SJCRH30 (cell line): ENCODE results near the gene GRID2. TPM values are rescaled to one million over a fixed set of nuclear protein-coding genes. Genes with fewer than 3 reads are reported as not detected.
A peak's percentile ranks its signal among the peaks of the same experiment; 100 is the strongest.

Source experiments
- DNase-seq, 2 experiments: peaks; one replicate each; pipeline ENCODE4 v3.0.0-alpha.2; 2015 to 2020
- H3K27ac ChIP-seq: fragments of 250-450 bp; sonication (Bioruptor Pico); 2 replicates; pipeline ENCODE4 v1.5.1; 2020; ENCODE audit warnings: mild to moderate bottlenecking, moderate library complexity
- H3K27me3 ChIP-seq: fragments of 250-450 bp; sonication (Bioruptor Pico); 2 replicates; pipeline ENCODE4 v1.5.1; 2020; ENCODE audit warnings: mild to moderate bottlenecking, moderate library complexity
- H3K36me3 ChIP-seq: fragments of 250-450 bp; sonication (Bioruptor Pico); 2 replicates; pipeline ENCODE4 v1.5.1; 2020; ENCODE audit warnings: mild to moderate bottlenecking, moderate library complexity
- H3K4me1 ChIP-seq: fragments of 250-450 bp; sonication (Bioruptor Pico); 2 replicates; pipeline ENCODE4 v1.5.1; 2020; ENCODE audit warnings: mild to moderate bottlenecking, moderate library complexity
- H3K4me3 ChIP-seq: fragments of 250-450 bp; sonication (Bioruptor Pico); 2 replicates; pipeline ENCODE4 v1.5.1; 2020; ENCODE audit warnings: mild to moderate bottlenecking, moderate library complexity
- H3K9me3 ChIP-seq: fragments of 250-450 bp; sonication (Bioruptor Pico); replicated peaks from 2 replicates; pipeline ENCODE4 v1.5.1; 2020; ENCODE audit warnings: mild to moderate bottlenecking, moderate library complexity
- total RNA-seq: library from RNA; depleted of rRNA; stranded (reverse); fragments of >200 nt; shearing (Covaris generic); gene quantifications from 2 replicates; pipeline ENCODE4 v1.2.3, GENCODE V29; 2014

The GRID2 gene
- total RNA-seq, 1 experiment from 2014 or later = 0.91 TPM

DNA sequence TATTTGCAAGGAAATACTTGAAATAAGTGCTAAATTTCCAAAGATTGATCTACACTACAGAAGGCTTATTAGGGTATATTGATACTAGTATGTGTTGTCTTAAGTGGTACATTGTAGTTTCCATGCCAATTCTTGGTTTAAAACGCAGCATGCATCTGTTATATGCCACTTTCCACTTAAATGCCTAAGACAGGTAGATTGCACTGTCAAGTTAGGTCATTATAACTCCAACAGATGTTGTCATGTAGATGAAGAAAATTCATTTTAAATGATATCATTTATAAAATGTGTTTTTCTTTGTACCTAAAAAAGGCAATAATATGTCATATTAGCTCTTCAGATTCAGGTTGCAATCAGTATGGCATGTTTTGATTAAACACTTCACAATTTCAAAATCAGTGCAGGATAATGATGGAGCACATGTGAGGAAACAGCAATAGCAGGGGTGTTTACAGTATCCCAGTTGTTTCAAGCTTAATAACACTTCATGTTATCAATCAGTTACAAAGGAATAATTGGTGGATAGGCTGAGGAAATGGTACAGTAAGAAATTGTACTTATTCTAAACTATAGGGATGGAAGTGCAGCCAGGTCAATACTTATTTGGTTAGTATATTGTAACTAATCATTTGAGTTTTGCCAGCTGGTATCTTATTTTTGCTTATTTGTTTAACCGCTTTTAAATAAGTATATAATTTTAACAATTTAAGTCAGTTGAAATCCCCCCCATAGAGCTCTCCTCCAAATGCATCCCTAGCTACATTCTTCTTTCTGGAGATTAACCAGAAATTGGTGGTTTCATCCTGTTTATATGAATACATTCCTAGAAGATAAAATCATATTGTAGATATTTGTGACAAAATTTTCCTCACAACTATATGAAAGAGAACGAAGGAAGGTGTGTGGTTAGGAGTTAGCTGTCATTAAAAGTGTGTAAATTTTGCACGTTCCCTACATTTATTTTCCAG lies 1070.4 kb downstream of the GRID2 start:
- Histone ChIP-seq H3K36me3 (no peaks in the 10 kb centered on the region), H3K4me1 (peaks cover 9% of the 10 kb centered on the region; the same call in 1 of the 2 replicates), H3K4me3 (no peak overlapping the region), H3K27me3 (no peaks in the 10 kb centered on the region), H3K9me3 (no peaks in the 10 kb centered on the region), H3K27ac (peak overlapping the region; percentile 22; the same call in 1 of the 2 replicates)
- DNase-seq = no peak

DNA sequence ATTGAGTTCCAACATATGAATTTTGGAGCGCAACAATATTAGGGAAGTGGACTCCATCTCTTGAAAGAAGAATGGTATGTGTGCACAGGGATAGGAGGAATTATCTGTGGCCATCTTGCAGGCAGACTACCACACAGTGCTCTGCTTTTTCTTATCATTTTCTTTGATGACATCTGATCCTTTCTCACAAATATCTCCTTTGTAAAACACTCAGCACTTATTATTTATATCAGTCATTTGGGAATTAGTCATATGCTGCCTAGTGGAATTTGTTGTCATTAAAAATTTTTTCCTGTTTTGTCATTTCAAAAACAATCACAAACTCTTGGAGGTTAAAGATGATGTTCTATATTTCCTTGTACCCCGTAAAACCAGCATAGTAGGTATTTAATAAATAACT lies 1080.5 kb downstream of the GRID2 start:
- Histone ChIP-seq H3K27ac (no peak overlapping the region), H3K27me3 (no peaks in the 10 kb centered on the region), H3K36me3 (no peaks in the 10 kb centered on the region), H3K4me3 (no peak overlapping the region), H3K4me1 (no peaks in the 10 kb centered on the region), H3K9me3 (no peaks in the 10 kb centered on the region; the same call in 1 of the 2 replicates)
- DNase-seq = no peak

DNA sequence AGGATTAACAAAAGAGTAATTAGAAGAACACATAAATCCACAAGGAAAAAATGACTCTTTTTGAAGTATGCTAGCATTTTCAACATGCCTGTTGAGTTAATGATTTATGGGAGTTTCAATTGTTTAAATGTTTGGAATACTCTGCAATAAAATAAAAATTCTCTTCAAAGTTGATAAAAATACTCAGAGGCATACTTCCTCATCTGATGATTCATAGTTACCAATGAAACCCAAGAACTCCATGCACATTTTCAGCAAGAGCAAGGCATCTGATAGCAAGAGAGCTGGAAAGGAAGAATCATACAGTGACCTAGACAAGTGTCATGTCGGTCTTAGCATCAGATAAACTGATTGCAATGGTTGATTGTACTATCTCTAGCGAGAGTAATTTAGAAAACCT lies 1081.1 kb downstream of the GRID2 start:
- Histone ChIP-seq H3K9me3 (no peaks in the 10 kb centered on the region; the same call in 1 of the 2 replicates), H3K4me1 (no peaks in the 10 kb centered on the region), H3K27me3 (no peaks in the 10 kb centered on the region), H3K4me3 (no peak overlapping the region), H3K36me3 (no peaks in the 10 kb centered on the region), H3K27ac (no peak overlapping the region)
- DNase-seq = no peak

DNA sequence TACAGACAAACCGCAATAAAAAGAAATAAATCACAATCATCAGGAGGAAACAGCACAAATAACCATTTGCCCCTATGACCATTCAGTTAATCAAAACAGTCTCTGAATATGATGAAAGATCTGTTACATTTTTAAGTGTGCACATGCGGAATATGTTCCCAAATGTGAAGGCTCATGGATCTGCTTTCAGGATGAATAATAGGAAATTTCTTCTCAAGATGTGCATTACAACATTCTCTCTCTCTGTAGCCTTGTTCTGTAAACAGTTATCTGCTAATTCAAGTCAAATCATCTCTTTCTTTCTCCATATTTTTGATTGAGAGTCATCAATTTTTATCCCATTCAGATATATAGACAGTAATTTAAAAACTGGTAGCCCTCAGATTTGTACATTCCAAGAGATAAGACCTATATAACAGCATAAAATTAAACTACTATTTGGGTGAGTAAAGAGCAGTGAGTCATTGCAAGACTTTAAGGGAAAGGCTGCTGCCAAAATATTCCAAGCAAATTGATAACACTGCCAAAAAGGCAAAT lies 1090.8 kb downstream of the GRID2 start:
- no peak for DNase-seq

DNA sequence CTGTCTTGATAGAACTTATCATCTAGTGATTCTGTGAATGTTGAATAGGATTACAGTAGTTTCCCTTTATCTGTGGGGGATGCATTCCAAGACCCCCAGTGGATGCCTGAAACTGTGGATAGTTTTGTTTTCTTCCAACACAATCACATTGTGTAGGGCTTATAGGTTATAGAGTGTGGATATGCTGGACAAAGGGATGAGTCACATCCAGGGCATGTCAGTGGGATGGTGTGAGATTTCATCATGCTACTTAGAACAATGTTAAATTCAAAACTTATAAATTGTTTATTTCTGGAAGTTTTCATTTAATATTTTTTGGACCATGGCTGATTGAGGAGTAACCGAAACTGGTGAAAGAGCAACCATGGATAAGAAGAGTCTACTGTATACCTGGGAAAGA lies 1092.5 kb downstream of the GRID2 start:
- Histone ChIP-seq H3K4me1 (no peaks in the 10 kb centered on the region), H3K27me3 (no peaks in the 10 kb centered on the region), H3K9me3 (no peaks in the 10 kb centered on the region), H3K36me3 (no peaks in the 10 kb centered on the region), H3K27ac (no peak overlapping the region), H3K4me3 (no peak overlapping the region)
- peak in 1 of 2 experiments; percentile 13 for DNase-seq

More for the DNA sequence above, 1090.8 kb downstream of the GRID2 start:
- no peak overlapping the region for H3K4me3 ChIP-seq
- H3K9me3 ChIP-seq = no peaks in the 10 kb centered on the region
- H3K4me1 ChIP-seq = no peaks in the 10 kb centered on the region
- H3K36me3 ChIP-seq = no peaks in the 10 kb centered on the region
- no peaks in the 10 kb centered on the region for H3K27me3 ChIP-seq
- no peak overlapping the region for H3K27ac ChIP-seq

DNA sequence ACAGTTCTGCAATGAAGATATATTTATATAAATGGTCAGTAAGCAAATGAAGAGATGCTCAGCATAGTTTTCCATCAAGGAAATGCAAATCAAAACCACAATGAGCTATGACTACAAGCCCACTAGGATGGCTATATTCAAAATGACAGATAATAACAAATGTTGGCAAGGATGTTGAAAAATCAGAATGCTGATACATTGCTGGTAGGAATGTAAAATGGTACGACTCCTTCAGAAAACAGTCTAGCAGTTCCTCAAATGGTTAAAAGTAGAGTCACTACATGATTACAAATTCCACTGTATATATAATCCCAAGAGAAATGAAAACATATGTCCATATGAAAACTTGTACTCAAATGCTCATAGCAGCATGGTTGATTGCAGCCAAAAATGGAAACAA lies 1099.8 kb downstream of the GRID2 start:
- Histone ChIP-seq H3K9me3 (no peaks in the 10 kb centered on the region), H3K4me1 (no peaks in the 10 kb centered on the region), H3K36me3 (no peaks in the 10 kb centered on the region), H3K27me3 (no peaks in the 10 kb centered on the region), H3K27ac (no peak overlapping the region), H3K4me3 (no peak overlapping the region)
- DNase-seq = no peak

DNA sequence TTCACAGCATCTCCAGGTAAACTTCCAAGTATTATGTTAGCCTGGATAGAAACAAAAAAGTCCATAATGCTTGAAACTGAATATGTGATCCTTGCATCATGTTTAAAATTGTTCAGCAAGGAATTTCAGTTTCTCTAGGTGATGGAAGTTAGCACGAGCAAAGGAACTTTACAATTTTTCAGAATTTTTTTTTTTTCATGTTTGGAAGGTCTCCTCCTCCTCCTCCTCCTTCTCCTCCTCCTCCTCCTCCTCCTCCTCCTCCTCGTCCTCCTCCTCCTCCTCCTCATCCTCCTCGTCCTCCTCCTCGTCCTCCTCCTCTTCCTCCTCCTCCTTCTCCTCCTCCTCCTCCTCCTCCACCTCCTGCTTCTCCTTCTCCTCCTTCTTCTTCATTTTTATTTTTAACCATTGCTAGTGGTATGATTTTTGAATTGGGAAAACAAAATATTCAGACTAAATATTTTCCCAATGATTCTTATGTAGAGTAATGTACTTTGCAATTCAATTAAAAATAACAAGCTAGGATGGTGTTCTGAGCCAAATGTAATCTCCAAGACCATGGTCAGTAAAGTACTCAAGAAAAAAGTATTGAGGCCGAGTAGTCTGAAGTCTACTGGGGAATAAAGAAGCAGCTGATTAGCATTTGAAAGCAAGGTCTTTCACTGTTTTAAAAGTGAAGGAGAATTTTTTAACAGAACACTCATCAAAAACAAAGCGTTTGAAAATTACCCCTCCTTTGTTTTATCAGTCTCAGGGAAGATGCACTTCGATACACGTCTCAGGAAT lies 1103.9 kb downstream of the GRID2 start:
- no peak overlapping the region for H3K27ac ChIP-seq
- H3K4me3 ChIP-seq = no peak overlapping the region
- no peaks in the 10 kb centered on the region; the same call in 1 of the 2 replicates for H3K4me1 ChIP-seq
- H3K36me3 ChIP-seq = no peaks in the 10 kb centered on the region
- DNase-seq = no peak
- H3K27me3 ChIP-seq = no peaks in the 10 kb centered on the region
- H3K9me3 ChIP-seq = no peaks in the 10 kb centered on the region

DNA sequence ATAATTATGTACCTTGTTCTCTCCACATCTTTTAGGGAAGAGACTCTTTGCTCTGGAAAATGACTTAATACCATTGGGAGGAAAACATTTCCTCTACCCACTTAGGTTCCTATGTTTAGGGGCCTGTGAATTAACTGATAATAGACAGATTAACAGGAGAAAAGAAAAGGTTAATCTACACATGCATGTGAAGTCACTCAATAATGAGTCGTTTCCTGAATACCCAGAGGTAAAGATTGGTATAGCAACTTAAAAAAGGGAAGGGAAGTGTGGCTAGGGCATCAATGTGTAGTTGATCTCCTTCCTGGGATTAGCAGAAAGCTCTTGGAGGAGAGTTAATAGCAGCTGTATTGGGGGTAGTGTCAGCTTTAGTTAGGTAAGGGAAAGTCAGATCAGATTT lies 1105.3 kb downstream of the GRID2 start:
- no peaks in the 10 kb centered on the region for H3K9me3 ChIP-seq
- no peaks in the 10 kb centered on the region for H3K27me3 ChIP-seq
- H3K4me3 ChIP-seq = no peak overlapping the region
- H3K4me1 ChIP-seq = no peaks in the 10 kb centered on the region; the same call in 1 of the 2 replicates
- no peaks in the 10 kb centered on the region for H3K36me3 ChIP-seq
- DNase-seq = peak in 1 of 2 experiments; percentile 9
- no peak overlapping the region for H3K27ac ChIP-seq

DNA sequence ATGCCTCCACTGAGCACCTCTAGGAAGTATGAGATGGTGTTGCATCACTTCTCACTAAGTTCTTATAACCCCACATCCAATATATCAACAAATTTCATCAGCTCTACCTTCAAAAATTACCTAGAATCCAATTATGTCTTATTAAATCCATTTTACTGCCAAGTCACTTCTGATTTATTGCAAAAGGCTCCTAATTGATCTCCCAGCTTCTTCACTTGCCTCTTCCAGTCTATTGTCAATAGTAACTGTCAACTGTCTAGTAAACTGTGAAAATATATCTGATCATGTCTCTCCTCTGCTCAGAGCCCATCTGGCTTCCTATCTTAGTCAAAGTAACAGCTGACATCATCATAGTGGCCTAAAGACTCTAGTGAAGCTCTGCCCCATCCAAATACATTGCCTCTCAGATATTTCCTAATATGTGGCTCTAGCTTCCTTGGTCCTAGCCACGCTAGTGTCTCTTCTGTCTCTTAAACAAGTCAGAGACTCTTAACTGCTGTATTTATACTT lies 1110.3 kb downstream of the GRID2 start:
- H3K27ac ChIP-seq = no peak overlapping the region
- H3K36me3 ChIP-seq = no peaks in the 10 kb centered on the region
- no peak overlapping the region for H3K4me3 ChIP-seq
- no peaks in the 10 kb centered on the region for H3K9me3 ChIP-seq
- no peaks in the 10 kb centered on the region for H3K27me3 ChIP-seq
- no peaks in the 10 kb centered on the region; the same call in 1 of the 2 replicates for H3K4me1 ChIP-seq
- no peak for DNase-seq

DNA sequence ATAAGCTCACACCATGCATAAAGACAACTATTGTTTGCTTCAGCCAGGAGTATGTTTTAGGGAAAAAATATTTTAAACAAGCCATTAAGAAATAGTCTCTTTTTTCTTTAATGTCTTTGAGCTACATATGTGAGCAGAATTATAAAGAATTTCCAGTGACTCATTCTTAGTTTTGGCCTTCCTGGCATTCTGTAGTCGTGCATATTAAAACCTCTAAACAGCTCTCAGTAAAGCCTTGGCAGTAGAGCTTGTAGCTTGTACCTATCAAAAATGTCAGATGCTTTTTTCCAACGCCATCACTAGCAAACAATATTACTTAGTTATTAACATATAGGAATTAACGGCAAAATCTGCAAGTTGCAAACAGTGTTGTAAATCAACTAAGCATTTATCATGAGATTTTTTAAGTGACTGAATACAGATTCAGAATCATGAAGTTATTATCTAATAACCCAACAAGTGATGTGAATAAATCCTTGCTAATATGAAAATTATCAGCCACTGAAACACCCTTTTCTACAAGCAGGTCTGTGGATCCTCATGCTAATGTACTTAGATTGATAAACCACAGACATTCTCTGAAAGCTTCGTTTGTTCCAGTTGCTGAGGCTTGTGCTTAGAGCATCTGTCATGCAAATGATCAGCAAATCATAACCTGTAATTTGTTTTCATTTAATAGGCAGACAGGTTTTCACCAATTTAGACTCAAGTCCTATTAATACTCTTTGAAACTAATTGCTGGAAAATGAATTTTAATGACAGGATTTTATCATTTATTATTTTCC lies 1112.8 kb downstream of the GRID2 start:
- H3K36me3 ChIP-seq = no peaks in the 10 kb centered on the region
- H3K9me3 ChIP-seq = no peaks in the 10 kb centered on the region
- DNase-seq = no peak
- no peak overlapping the region for H3K27ac ChIP-seq
- H3K27me3 ChIP-seq = no peaks in the 10 kb centered on the region
- no peaks in the 10 kb centered on the region for H3K4me1 ChIP-seq
- no peak overlapping the region for H3K4me3 ChIP-seq

DNA sequence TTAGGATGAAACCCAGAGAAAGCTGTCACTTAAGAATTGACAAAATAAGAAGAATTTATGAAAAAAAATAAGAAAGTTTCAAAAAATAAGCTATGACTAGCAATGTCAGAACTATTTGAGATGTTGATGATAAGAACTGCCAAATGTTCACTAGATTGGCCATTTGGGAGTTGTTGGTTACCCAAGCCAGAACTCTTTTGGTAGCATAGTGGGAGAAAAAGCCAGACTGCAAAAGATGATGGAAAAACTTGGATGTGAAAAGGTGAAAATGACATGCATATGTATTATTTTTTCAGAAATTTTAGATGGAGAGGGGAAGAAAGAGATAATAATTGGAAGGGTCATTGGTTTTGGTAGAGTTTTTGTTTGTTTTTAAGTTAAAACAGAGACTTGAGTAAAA lies 1127.6 kb downstream of the GRID2 start:
- H3K27ac ChIP-seq = no peak overlapping the region
- H3K4me3 ChIP-seq = no peak overlapping the region
- no peaks in the 10 kb centered on the region for H3K36me3 ChIP-seq
- DNase-seq = no peak
- no peaks in the 10 kb centered on the region for H3K27me3 ChIP-seq
- H3K4me1 ChIP-seq = no peaks in the 10 kb centered on the region
- no peaks in the 10 kb centered on the region for H3K9me3 ChIP-seq

DNA sequence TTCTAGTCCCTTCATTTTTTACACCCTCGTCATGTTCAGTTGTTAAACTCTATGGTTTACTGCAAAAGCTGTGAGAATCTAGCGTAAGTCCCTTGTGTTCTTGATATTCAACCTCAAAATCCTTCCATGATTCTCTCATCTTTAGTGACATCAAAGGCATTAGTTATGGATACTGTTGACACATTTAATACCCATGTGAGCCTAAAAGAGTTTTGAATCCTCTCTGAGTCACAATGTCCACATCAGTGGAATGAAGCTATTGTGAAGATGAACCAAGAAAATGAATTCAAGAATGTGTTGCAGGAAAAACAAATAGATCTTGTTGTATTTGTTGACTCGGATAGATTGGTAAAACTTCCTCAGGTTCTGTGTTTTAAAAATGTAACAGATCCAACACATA lies 1130.1 kb downstream of the GRID2 start:
- Histone ChIP-seq H3K27ac (no peak overlapping the region), H3K4me3 (no peak overlapping the region), H3K9me3 (no peaks in the 10 kb centered on the region), H3K36me3 (no peaks in the 10 kb centered on the region), H3K27me3 (no peaks in the 10 kb centered on the region), H3K4me1 (no peaks in the 10 kb centered on the region)
- no peak for DNase-seq

DNA sequence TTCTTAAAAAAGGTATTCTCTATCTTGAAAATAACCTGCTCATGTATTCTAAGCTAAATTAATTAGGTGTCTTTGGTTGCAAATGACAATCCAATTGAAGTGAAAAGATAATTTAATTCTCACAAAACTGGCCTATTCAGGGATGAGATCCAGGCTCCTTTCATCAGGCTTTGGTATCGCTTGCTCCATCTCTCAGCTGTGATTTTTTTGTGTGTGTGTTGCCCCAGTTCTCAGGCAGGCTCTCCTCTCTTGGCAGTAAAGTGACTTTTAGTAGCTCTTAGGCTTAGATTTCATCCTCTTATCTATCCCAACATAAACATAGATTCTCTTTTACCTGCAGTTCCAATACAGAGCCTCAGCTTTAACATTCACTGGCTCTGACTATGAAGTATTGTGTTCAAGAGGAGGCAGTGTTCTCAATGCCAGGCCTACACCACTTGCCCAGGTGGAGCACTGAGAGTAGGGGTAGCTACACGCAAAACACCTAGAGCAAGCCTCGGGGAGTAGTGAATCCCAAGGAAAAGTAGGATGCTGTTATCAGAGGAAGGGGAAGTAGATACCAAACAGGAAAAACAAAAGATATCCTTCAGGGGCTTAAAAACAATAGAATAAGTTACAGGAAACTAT lies 1132.3 kb downstream of the GRID2 start:
- H3K4me1 ChIP-seq = no peaks in the 10 kb centered on the region
- no peak overlapping the region for H3K4me3 ChIP-seq
- no peaks in the 10 kb centered on the region for H3K27me3 ChIP-seq
- H3K36me3 ChIP-seq = no peaks in the 10 kb centered on the region
- no peak overlapping the region for H3K27ac ChIP-seq
- H3K9me3 ChIP-seq = no peaks in the 10 kb centered on the region
- DNase-seq = no peak

DNA sequence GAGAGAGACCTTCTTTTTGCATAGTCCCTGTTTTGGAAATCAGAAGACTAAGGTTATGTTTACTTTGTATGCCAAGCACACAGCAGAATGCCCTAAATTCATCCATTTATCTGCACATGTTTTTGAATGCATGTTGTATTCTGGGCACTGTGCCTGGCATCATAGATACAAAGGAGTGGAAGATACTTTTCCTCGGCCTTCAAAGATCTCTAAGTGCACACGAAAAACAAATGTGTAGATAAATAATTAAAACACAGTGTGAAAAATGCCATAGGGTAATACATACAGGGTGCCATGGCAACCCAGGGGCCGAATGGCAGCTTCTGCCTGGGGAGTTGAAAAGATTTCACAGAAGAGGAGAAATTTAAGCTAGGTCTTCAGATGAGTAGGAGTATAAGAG lies 1134.2 kb downstream of the GRID2 start:
- Histone ChIP-seq H3K4me3 (no peak overlapping the region), H3K27ac (no peak overlapping the region), H3K4me1 (no peaks in the 10 kb centered on the region), H3K27me3 (no peaks in the 10 kb centered on the region), H3K9me3 (no peaks in the 10 kb centered on the region), H3K36me3 (no peaks in the 10 kb centered on the region)
- no peak for DNase-seq
